Stimulated activated CD4-positive, alpha-beta T cell treated with anti-CD3 and anti-CD28 coated beads, TNF-alpha, amount 100 ng/mL, for 24 hours (primary cell): ENCODE results near the gene LRP10.

Source experiments
- DNase-seq, 3 experiments: peaks; one replicate each; pipeline ENCODE4 v3.0.0-alpha.2; 2020; ENCODE audit warnings: low read depth in 3 of 3

Gene LRP10

DNA sequence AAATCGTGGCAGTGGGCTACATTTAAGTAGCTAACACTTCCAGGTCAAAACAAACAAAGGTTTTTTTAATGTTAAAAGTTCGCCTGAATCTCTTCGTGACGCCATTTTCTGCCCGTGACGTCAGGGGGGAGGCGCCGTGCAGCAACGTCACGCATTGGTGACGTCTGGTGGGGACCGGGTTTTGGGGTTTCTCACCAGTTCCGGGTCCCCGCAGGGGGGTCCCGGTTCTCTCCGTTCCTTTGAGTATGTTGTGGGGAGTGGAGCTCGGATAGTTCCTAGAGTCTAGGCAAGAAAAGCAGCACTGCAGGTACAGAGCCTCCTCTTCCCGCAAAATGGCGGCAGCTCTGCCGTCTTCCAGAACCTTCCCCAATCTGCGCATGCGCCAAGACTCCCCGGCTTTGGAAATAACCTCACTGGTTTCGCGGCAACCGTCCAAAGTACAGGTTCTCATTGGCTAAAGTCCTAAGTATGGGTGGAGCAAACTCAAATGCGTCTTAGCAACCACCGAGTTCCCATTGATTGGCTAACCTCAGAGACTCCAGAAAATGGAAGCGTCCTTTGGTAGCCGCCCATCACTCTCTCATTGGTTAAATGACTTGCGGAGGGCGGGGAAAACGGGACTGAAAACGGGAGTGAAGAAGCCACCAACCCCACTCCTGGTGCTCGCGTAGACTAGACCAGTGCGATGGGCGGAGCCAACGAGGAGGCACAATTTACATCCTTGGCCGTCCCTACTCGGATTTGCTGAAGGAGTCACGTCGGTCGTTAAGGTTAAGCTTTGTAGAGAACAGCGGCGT is 47.5 kb downstream of the LRP10 start, which contains the start of gene RBM23:
Gene RBM23 (minus strand): TSS at position 346 of the 797 bp plus-strand sequence.
- DNase-seq = peak; percentile 99 to 100 (median 99)

DNA sequence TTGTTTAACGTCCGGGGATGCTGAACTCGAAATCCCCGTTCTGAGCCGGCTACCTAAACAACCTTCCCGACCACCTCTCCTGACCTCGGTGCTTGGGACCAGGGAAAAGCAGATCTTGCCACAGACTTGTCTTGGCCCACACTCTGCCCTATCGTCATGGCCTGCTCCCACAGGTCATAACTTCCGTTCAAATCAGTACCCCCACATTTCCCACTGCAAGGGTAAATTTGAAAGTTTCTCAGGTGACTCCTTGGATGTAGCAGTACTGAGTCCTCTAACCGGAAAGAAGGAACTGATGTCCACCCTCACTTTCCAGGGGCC is 48.0 kb downstream of the LRP10 start:
- DNase-seq = no peak

DNA sequence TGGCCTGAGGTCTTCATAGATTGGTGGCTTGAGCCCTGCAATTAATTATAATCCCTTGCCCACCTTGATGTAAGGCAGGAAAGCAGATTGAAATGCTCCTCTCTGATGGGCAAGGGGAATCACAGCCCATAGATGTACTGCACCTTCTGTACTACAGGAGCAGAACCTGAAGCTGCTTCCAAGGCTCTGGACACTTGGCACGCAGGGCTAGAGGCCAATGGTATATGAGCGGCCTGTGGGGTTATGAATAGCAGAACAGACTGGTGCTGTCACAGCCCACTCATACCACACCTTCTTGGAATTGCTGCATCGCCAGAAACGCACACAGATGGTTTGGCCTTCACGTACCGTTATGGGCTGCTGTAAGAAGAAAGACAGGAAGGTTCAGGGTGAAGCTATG is 49.2 kb downstream of the LRP10 start:
- DNase-seq = no peak

- no peak for DNase-seq
Measured at GRCh38 chr14:22922294-22922693, 50.8 kb downstream of the LRP10 start.

- DNase-seq = no peak
Measured at GRCh38 chr14:22923746-22924145, 52.2 kb downstream of the LRP10 start.

- DNase-seq = no peak
Measured at GRCh38 chr14:22925513-22925912, 54.0 kb downstream of the LRP10 start.

- DNase-seq = no peak
Measured at GRCh38 chr14:22926316-22926715, 54.8 kb downstream of the LRP10 start.

DNA sequence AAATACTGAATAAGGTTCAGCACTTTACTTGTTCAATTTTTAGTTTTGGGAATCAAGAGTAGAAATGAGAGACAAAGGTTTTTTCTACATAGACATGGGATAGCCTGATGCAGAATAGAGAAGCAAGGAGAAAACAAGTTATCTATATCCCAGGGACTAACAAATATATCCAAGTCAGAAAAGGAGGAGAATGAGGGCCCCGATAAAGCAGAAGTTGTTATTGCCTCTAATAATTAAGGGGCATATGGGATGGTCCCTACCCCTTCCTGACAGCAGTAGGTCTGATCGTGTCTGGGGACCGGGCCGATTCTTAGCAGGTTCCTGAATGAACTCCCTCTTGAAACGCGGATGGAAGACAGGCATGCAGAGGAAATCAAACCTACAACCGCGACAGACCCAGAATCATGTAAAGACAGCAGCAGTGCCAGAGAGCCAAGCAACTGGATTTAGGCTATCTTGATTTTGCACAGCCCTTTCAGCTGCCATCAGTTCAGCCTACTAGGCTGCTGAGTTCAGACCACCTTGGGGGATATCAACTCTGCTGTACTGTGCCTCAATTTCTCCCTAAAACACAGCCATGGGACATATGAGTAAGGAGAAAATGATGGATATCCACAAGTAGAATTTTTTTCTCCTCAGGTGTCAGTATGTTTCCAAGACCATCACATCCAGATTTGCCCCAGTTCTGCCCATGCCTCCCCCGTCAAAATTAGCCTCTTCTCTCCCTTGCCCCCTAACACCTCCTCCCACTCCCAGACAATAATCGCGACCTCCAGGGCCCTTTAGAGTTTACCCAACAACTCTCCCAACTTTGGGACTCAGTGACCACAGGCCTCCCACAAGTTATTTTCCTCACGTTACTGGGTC is 56.9 kb downstream of the LRP10 start:
- no peak for DNase-seq

DNA sequence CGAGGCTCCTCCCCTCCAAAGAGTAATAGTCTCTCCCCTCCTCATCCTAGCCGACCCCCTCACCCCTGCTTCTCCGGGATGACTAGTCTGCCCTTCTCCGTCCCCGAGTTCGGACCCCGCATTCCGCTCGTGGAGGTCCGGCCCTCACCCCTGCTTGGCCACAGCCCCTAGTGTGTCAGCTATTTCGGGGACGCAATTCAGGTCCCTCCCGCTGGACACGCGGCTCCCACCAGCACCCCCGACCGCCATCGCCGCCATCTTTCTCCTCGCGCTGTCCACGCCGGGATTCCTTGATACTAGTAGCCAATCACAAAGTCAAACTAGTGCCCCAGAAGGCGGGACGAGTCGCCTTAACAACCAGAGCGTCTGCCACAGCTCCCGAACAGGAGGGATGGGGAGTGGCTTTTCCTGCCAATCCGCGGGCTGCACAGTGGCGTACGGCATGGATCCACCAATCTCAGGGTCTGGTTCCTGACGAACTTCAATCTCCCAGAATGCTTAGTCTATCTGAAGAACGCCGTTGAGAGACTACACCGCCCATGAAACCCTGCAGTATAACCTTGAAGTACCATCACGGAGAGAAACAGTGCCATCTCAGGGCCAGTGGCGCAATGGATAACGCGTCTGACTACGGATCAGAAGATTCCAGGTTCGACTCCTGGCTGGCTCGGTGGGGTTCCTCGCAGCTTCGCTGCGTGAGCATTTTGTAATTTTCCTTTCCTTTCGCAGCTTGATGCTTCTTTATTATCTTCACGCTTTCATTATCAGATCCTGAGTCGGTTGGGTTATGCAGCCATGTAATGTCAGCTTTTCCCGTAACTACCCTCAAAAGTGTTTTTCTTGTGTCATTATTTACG is 57.8 kb downstream of the LRP10 start, which contains the start of gene PRMT5:
Gene PRMT5 (minus strand): TSS at position 273 of the 857 bp plus-strand sequence. CDS start 15 bp downstream, at position 258.
- peak; percentile 91 to 98 (median 96) for DNase-seq

DNA sequence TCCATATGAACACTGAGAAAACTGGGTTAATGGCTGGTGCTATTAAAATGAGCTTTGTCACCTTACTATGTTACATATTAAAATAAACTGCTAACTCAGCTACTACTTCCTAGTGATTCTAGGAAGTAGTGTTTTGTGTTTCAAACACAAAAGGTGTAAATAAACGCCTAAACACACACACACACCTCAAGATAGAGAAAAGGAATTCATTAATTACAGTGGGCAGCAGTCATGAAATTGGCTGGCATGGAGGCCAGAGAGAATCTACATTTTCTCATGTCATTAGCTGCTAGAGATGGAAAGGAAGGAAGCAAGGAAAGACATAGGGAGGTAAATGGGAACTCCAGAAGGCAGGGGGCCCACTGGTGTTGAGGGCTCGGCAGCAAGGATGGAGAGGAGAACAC is 58.4 kb downstream of the LRP10 start:
- DNase-seq = no peak
